Breast epithelium (tissue), 4 donors: Measurements from ENCODE around the gene RFC1. TPM values are rescaled to one million over a fixed set of nuclear protein-coding genes. Genes with fewer than 3 reads are reported as not detected.

Experiments used
- DNase-seq, 2 donors: peaks; one replicate each; pipeline ENCODE4 v3.0.0-alpha.2; 2019; ENCODE audit warnings: low spot score in 2 of 2
- H3K27ac ChIP-seq, 2 donors: fragments of 200-600 bp; sonication (generic) in 1 of 2; one replicate each; pipeline ENCODE4 v1.5.1; 2016 to 2019; ENCODE audit warnings: mild to moderate bottlenecking in 1 of 2
- H3K27me3 ChIP-seq, 2 donors: fragments of 200-600 bp; sonication (generic) in 1 of 2; one replicate each; pipeline versions ENCODE4 v1.5.1 to v1.6.0; 2017 to 2019; ENCODE audit warnings: control low read depth in 1 of 2, mild to moderate bottlenecking in 1 of 2
- H3K36me3 ChIP-seq: fragments of 200-600 bp; one replicate; pipeline ENCODE4 v1.5.1; 2019
- H3K4me1 ChIP-seq, 2 donors: fragments of 200-600 bp; sonication (generic); one replicate each; pipeline ENCODE4 v1.5.1; 2016 to 2019; ENCODE audit warnings: control low read depth in 1 of 2
- H3K4me3 ChIP-seq, 3 donors: fragments of 200-600 bp; sonication (generic); 1 replicate in 2 of 3; 2 replicates in 1 of 3; pipeline ENCODE4 v1.5.1; 2016 to 2019; ENCODE audit warnings: mild to moderate bottlenecking in 3 of 3, moderate library complexity in 2 of 3
- H3K9me3 ChIP-seq, 2 donors: fragments of 200-600 bp; sonication (generic) in 1 of 2; one replicate each; pipeline ENCODE4 v1.5.1; 2016 to 2019; ENCODE audit warnings: control low read depth in 1 of 2
- CTCF ChIP-seq, 3 donors: fragments of 450-650 bp; IDR thresholded peaks; one replicate each; pipeline ENCODE4 v1.5.1; 2016 to 2017; ENCODE audit warnings: antibody characterized with exemption in 3 of 3, mild to moderate bottlenecking in 3 of 3, moderate library complexity in 3 of 3
- POLR2A ChIP-seq: fragments of 450-650 bp; IDR thresholded peaks from one replicate; pipeline ENCODE4 v1.6.1; 2016; ENCODE audit warnings: antibody characterized with exemption, mild to moderate bottlenecking, moderate library complexity
- POLR2AphosphoS5 ChIP-seq, 3 donors: sonication (generic); formaldehyde crosslinking; IDR thresholded peaks; one replicate each; pipeline ENCODE4 v1.6.1; 2017; ENCODE audit warnings: antibody characterized with exemption in 3 of 3
- intact Hi-C: fragments of 100-400 bp; cut with DNase I; formaldehyde crosslinking; loops from one replicate; pipeline ENCODE4 v1.15.1; 2023; ENCODE audit warnings: low total_unique reads
- total RNA-seq, 3 donors: library from RNA; depleted of rRNA; stranded (reverse); fragments of >200 nt; gene quantifications; one replicate each; pipeline ENCODE4 v1.1.0, GENCODE V29; 2016

RFC1 gene
- total RNA-seq, 3 donors from 2014 or later: 39.3 to 43.6 (median 41.8) TPM

DNA sequence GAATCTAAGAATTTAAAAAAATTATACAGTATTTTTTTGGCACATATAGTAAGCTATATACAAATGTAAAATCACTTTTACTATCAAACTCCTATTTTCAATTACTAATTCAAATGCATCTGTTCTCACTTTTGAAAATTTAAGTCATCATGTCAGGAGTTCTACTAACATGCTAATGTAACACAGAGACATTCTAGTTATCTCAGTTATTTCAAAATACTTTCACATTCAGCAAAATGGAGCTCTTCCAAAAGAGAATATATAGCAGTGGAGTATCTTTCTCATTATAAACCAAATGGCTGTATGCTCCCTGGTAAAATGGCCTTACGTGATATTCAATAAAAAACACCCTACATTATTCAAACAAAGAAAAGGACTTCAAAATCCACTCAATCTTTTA is 42.3 kb downstream of the RFC1 start:
- DNase-seq: no peak
- no peaks in the 10 kb centered on the region for H3K4me1 ChIP-seq
- H3K27me3 ChIP-seq: no peaks in the 10 kb centered on the region
- H3K4me3 ChIP-seq: no peak overlapping the region
- no peak for TF ChIP-seq CTCF (IDR thresholded peaks at IDR 0.05)
- TF ChIP-seq POLR2A: no peak
- no peak for TF ChIP-seq POLR2AphosphoS5 (IDR thresholded peaks at IDR 0.05)
- H3K27ac ChIP-seq: no peak overlapping the region
- no peaks in the 10 kb centered on the region for H3K9me3 ChIP-seq
- H3K36me3 ChIP-seq: no peaks in the 10 kb centered on the region
- intact Hi-C loops: no loop called here

DNA sequence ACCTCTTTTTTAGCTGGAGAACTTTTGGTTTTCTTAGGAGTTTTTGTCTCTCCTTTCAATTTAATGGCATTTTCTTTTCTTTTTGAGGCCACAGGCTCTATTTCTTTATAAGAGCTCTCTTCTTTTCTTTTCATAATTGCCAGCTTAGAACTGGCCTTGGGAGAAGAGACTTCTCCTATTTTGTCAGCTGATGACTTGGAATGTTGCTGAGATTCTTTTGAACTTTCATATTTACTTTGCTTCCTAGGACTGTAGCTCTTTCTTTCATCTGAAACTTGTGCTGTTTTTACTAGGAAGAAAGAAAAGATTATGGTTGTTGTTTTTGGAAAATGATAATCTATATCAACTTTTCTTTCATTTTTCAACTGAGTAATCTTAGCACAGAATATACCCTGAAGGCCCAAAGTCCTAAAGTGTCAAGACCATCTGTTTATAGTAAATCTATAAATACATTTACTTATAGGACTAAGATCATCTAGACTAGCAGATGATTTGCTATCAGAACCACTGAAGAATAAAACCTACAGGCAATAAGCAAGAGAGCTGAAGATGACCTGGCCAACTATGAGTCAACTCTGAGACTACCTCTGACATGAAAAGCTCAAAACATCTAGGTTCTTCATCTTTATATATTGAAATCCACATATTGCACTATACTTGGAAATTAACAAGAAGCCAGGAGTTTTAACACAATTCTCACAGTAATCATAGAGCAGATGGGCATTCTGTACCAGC is 45.6 kb downstream of the RFC1 start:
- intact Hi-C loops: no loop called here
- Histone ChIP-seq H3K27ac (no peak overlapping the region), H3K4me1 (no peaks in the 10 kb centered on the region), H3K4me3 (no peak overlapping the region), H3K9me3 (no peaks in the 10 kb centered on the region), H3K36me3 (no peaks in the 10 kb centered on the region), H3K27me3 (no peaks in the 10 kb centered on the region)
- no peak for DNase-seq
- TF ChIP-seq POLR2AphosphoS5 (IDR thresholded peaks at IDR 0.05) (no peak), CTCF (IDR thresholded peaks at IDR 0.05) (no peak), POLR2A (no peak)

- Histone ChIP-seq H3K27me3 (no peaks in the 10 kb centered on the region), H3K4me1 (no peaks in the 10 kb centered on the region), H3K9me3 (no peaks in the 10 kb centered on the region), H3K36me3 (no peaks in the 10 kb centered on the region), H3K4me3 (no peak overlapping the region), H3K27ac (no peak overlapping the region)
- DNase-seq: no peak
- TF ChIP-seq POLR2AphosphoS5 (IDR thresholded peaks at IDR 0.05) (no peak), POLR2A (no peak), CTCF (IDR thresholded peaks at IDR 0.05) (no peak)
- intact Hi-C loops: no loop called here
These were observed 46.5 kb downstream of the RFC1 start for GRCh38 chr4:39319676-39320075.

DNA sequence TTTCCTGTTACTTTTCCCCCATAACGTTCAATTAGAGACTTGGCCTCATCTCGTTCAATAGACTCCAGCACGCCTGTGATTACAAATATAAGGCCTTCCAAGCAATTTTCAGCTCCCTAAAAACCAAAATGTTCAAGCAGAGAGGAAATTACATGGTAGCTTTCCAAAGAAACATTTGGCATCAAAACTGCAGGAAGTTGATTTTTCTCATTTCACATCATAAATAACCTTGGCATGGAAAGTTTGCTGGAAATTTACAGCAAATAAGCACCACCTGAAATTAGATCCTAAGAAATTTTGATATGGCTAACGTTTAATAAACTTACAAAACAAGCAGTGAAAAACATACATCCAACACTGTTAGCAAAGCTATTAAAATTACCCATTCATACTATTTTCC is 53.3 kb downstream of the RFC1 start:
- Histone ChIP-seq H3K4me1 (no peaks in the 10 kb centered on the region), H3K36me3 (peaks cover 11% of the 10 kb centered on the region), H3K4me3 (no peak overlapping the region), H3K27ac (no peak overlapping the region), H3K9me3 (no peaks in the 10 kb centered on the region), H3K27me3 (no peaks in the 10 kb centered on the region)
- intact Hi-C loops: no loop called here
- no peak for DNase-seq
- TF ChIP-seq POLR2A (no peak), CTCF (IDR thresholded peaks at IDR 0.05) (no peak), POLR2AphosphoS5 (IDR thresholded peaks at IDR 0.05) (no peak)

DNA sequence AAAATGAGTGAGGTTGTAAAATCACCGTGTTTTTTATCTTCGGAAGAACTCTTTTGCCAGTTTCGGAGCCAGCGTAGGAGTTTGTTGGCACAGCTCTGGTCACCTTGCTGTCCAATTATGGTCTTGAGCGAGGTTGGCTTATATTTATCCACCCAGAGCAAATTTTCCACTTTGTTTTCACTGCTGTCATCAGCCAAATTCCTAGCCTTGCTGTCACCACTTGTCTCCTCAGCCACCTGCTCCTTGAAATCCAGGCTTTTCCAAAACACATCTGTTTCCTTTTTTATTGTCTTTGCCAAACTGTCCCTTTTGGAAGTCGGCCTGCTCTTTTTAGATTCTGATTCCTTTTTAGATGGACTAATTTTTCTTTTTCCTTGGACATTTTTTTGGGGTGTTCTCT is 57.6 kb downstream of the RFC1 start:
- Histone ChIP-seq H3K4me3 (no peak overlapping the region), H3K36me3 (peaks cover 11% of the 10 kb centered on the region), H3K4me1 (no peaks in the 10 kb centered on the region), H3K27me3 (no peaks in the 10 kb centered on the region), H3K27ac (peak overlapping the region in 1 of 2 donors; percentile 8), H3K9me3 (no peaks in the 10 kb centered on the region)
- intact Hi-C loops: no loop called here
- DNase-seq: no peak
- no peak for TF ChIP-seq POLR2AphosphoS5 (IDR thresholded peaks at IDR 0.05)
- TF ChIP-seq POLR2A: no peak
- TF ChIP-seq CTCF (IDR thresholded peaks at IDR 0.05): no peak
